ENCODE data around the gene RREB1.

RREB1 gene

GRCh38 chr6:7169296-7169721, 61.5 kb downstream of the RREB1 start:
- POLR2A ChIA-PET, result no interaction called here
- H3K4me1 ChIP-seq (ENCODE audit: control extremely low read depth in 1 of 4, control insufficient read depth in 4 of 4, insufficient read depth in 4 of 4, low read length in 3 of 4), result peaks cover 11 to 55% (median 38%) of the 10 kb centered on the region in 4 experiments
- CTCF ChIA-PET, result interaction anchor here (0.7 to 2.2 kb wide), 5 partner anchors 12 to 74 kb away, joined by 3 to 6 read pairs (median 3); no protein-coding TSS in a partner anchor

GRCh38 chr6:7170117-7170732, 62.5 kb downstream of the RREB1 start:
- H3K27ac ChIP-seq (ENCODE audit: insufficient read depth in 1 of 2, low read depth in 1 of 2, low read length in 2 of 2, poor library complexity in 1 of 2, severe bottlenecking in 2 of 2), result peak overlapping the region in 1 of 2 experiments; percentile 72
- peaks cover 7 to 46% (median 29%) of the 10 kb centered on the region in 4 experiments for H3K4me1 ChIP-seq (ENCODE audit: control extremely low read depth in 1 of 4, control insufficient read depth in 4 of 4, insufficient read depth in 4 of 4, low read length in 3 of 4)
- 89% methylated on average over 1 of the region's 6 CpGs for WGBS (ENCODE audit: insufficient coverage)
- ChIA-PET POLR2A (no interaction called here), CTCF (interaction anchor here (0.6 to 2.2 kb wide), 7 partner anchors 9 to 493 kb away, joined by 3 to 6 read pairs (median 3); no protein-coding TSS in a partner anchor)
- no peaks in the 10 kb centered on the region for H3K27me3 ChIP-seq (replicated peaks in 2 of 5; ENCODE audit: control insufficient read depth in 4 of 5, insufficient read depth in 5 of 5, low read length in 4 of 5)
- H3K36me3 ChIP-seq (ENCODE audit: control insufficient read depth in 4 of 4, insufficient read depth in 4 of 4, low read length in 3 of 4), result peaks cover 0 to 46% (median 3%) of the 10 kb centered on the region in 4 experiments
- DNase-seq, result no peak
- H3K4me3 ChIP-seq (ENCODE audit: control insufficient read depth in 1 of 7, extremely low read depth in 1 of 7, insufficient read depth in 4 of 7, low read depth in 2 of 7, low read length in 6 of 7), result no peak overlapping the region
- no peaks in the 10 kb centered on the region for H3K9me3 ChIP-seq (ENCODE audit: control extremely low read depth in 1 of 5, control insufficient read depth in 4 of 5, insufficient read depth in 2 of 5, low read depth in 1 of 5, low read length in 4 of 5)

More at GRCh38 chr6:7169296-7169721, 61.5 kb downstream of the RREB1 start:
- Histone ChIP-seq H3K36me3 (ENCODE audit: control insufficient read depth in 4 of 4, insufficient read depth in 4 of 4, low read length in 3 of 4) (peaks cover 2 to 51% (median 3%) of the 10 kb centered on the region in 4 experiments), H3K27me3 (replicated peaks in 2 of 5; ENCODE audit: control insufficient read depth in 4 of 5, insufficient read depth in 5 of 5, low read length in 4 of 5) (no peaks in the 10 kb centered on the region), H3K27ac (ENCODE audit: insufficient read depth in 1 of 2, low read depth in 1 of 2, low read length in 2 of 2, poor library complexity in 1 of 2, severe bottlenecking in 2 of 2) (peak overlapping the region in 1 of 2 experiments; percentile 72), H3K4me3 (ENCODE audit: control insufficient read depth in 1 of 7, extremely low read depth in 1 of 7, insufficient read depth in 4 of 7, low read depth in 2 of 7, low read length in 6 of 7) (peak overlapping the region in 1 of 7 experiments; percentile 12), H3K9me3 (ENCODE audit: control extremely low read depth in 1 of 5, control insufficient read depth in 4 of 5, insufficient read depth in 2 of 5, low read depth in 1 of 5, low read length in 4 of 5) (no peaks in the 10 kb centered on the region)
- 60% methylated on average over 3 of the region's 3 CpGs for WGBS (ENCODE audit: insufficient coverage)
- DNase-seq, result no peak

- Histone ChIP-seq H3K4me3 (ENCODE audit: control insufficient read depth in 1 of 7, extremely low read depth in 1 of 7, insufficient read depth in 4 of 7, low read depth in 2 of 7, low read length in 6 of 7) (no peak overlapping the region), H3K36me3 (ENCODE audit: control insufficient read depth in 4 of 4, insufficient read depth in 4 of 4, low read length in 3 of 4) (peaks cover 0 to 48% (median 3%) of the 10 kb centered on the region in 4 experiments), H3K9me3 (ENCODE audit: control extremely low read depth in 1 of 5, control insufficient read depth in 4 of 5, insufficient read depth in 2 of 5, low read depth in 1 of 5, low read length in 4 of 5) (no peaks in the 10 kb centered on the region), H3K27ac (ENCODE audit: insufficient read depth in 1 of 2, low read depth in 1 of 2, low read length in 2 of 2, poor library complexity in 1 of 2, severe bottlenecking in 2 of 2) (no peak overlapping the region), H3K27me3 (replicated peaks in 2 of 5; ENCODE audit: control insufficient read depth in 4 of 5, insufficient read depth in 5 of 5, low read length in 4 of 5) (no peaks in the 10 kb centered on the region), H3K4me1 (ENCODE audit: control extremely low read depth in 1 of 4, control insufficient read depth in 4 of 4, insufficient read depth in 4 of 4, low read length in 3 of 4) (peaks cover 7 to 37% (median 21%) of the 10 kb centered on the region in 4 experiments)
- POLR2A ChIA-PET, result no interaction called here
- CTCF ChIA-PET, result interaction anchor here (1.2 to 2.2 kb wide), 3 partner anchors 11 to 26 kb away, joined by 3 to 6 read pairs (median 4); no protein-coding TSS in a partner anchor
- WGBS (ENCODE audit: insufficient coverage), result 92% methylated on average over 10 of the region's 10 CpGs
- DNase-seq, result no peak
Observed at GRCh38 chr6:7171119-7171518, 63.4 kb downstream of the RREB1 start.

GRCh38 chr6:7171733-7172132, 64.0 kb downstream of the RREB1 start:
- WGBS (ENCODE audit: insufficient coverage), result 100% methylated on average over 5 of the region's 5 CpGs
- ChIA-PET CTCF (interaction anchor here (0.6 to 1.3 kb wide), 2 partner anchors 65 to 495 kb away, joined by 3 to 4 read pairs; no protein-coding TSS in a partner anchor), POLR2A (no interaction called here)

GRCh38 chr6:7172649-7173048, 64.9 kb downstream of the RREB1 start:
- POLR2A ChIA-PET, result interaction anchor here (0.6 kb wide), 1 partner anchor 460 kb away, joined by 3 read pairs; no protein-coding TSS in a partner anchor
- DNase-seq, result no peak
- CTCF ChIA-PET, result interaction anchor here (0.6 to 1.3 kb wide), 2 partner anchors 66 to 496 kb away, joined by 3 to 4 read pairs; no protein-coding TSS in a partner anchor
- WGBS (ENCODE audit: insufficient coverage), result 95% methylated on average over 5 of the region's 7 CpGs
- Histone ChIP-seq H3K9me3 (ENCODE audit: control extremely low read depth in 1 of 5, control insufficient read depth in 4 of 5, insufficient read depth in 2 of 5, low read depth in 1 of 5, low read length in 4 of 5) (no peaks in the 10 kb centered on the region), H3K4me3 (ENCODE audit: control insufficient read depth in 1 of 7, extremely low read depth in 1 of 7, insufficient read depth in 4 of 7, low read depth in 2 of 7, low read length in 6 of 7) (no peak overlapping the region), H3K27me3 (replicated peaks in 2 of 5; ENCODE audit: control insufficient read depth in 4 of 5, insufficient read depth in 5 of 5, low read length in 4 of 5) (no peaks in the 10 kb centered on the region), H3K36me3 (ENCODE audit: control insufficient read depth in 4 of 4, insufficient read depth in 4 of 4, low read length in 3 of 4) (peaks cover 2 to 52% (median 12%) of the 10 kb centered on the region in 4 experiments), H3K4me1 (ENCODE audit: control extremely low read depth in 1 of 4, control insufficient read depth in 4 of 4, insufficient read depth in 4 of 4, low read length in 3 of 4) (peaks cover 7 to 26% (median 17%) of the 10 kb centered on the region in 4 experiments), H3K27ac (ENCODE audit: insufficient read depth in 1 of 2, low read depth in 1 of 2, low read length in 2 of 2, poor library complexity in 1 of 2, severe bottlenecking in 2 of 2) (no peak overlapping the region)

More at GRCh38 chr6:7171733-7172132, 64.0 kb downstream of the RREB1 start:
- Histone ChIP-seq H3K36me3 (ENCODE audit: control insufficient read depth in 4 of 4, insufficient read depth in 4 of 4, low read length in 3 of 4) (peaks cover 0 to 48% (median 7%) of the 10 kb centered on the region in 4 experiments), H3K4me1 (ENCODE audit: control extremely low read depth in 1 of 4, control insufficient read depth in 4 of 4, insufficient read depth in 4 of 4, low read length in 3 of 4) (peaks cover 7 to 31% (median 19%) of the 10 kb centered on the region in 4 experiments), H3K27me3 (replicated peaks in 2 of 5; ENCODE audit: control insufficient read depth in 4 of 5, insufficient read depth in 5 of 5, low read length in 4 of 5) (no peaks in the 10 kb centered on the region), H3K9me3 (ENCODE audit: control extremely low read depth in 1 of 5, control insufficient read depth in 4 of 5, insufficient read depth in 2 of 5, low read depth in 1 of 5, low read length in 4 of 5) (no peaks in the 10 kb centered on the region), H3K27ac (ENCODE audit: insufficient read depth in 1 of 2, low read depth in 1 of 2, low read length in 2 of 2, poor library complexity in 1 of 2, severe bottlenecking in 2 of 2) (no peak overlapping the region), H3K4me3 (ENCODE audit: control insufficient read depth in 1 of 7, extremely low read depth in 1 of 7, insufficient read depth in 4 of 7, low read depth in 2 of 7, low read length in 6 of 7) (no peak overlapping the region)
- DNase-seq, result no peak

GRCh38 chr6:7173843-7174503, 66.2 kb downstream of the RREB1 start:
- Histone ChIP-seq H3K4me1 (ENCODE audit: control extremely low read depth in 1 of 4, control insufficient read depth in 4 of 4, insufficient read depth in 4 of 4, low read length in 3 of 4) (peaks cover 7 to 16% (median 11%) of the 10 kb centered on the region in 4 experiments), H3K9me3 (ENCODE audit: control extremely low read depth in 1 of 5, control insufficient read depth in 4 of 5, insufficient read depth in 2 of 5, low read depth in 1 of 5, low read length in 4 of 5) (no peaks in the 10 kb centered on the region), H3K36me3 (ENCODE audit: control insufficient read depth in 4 of 4, insufficient read depth in 4 of 4, low read length in 3 of 4) (peaks cover 2 to 62% (median 21%) of the 10 kb centered on the region in 4 experiments), H3K27me3 (replicated peaks in 2 of 5; ENCODE audit: control insufficient read depth in 4 of 5, insufficient read depth in 5 of 5, low read length in 4 of 5) (no peaks in the 10 kb centered on the region), H3K4me3 (ENCODE audit: control insufficient read depth in 1 of 7, extremely low read depth in 1 of 7, insufficient read depth in 4 of 7, low read depth in 2 of 7, low read length in 6 of 7) (no peak overlapping the region), H3K27ac (ENCODE audit: insufficient read depth in 1 of 2, low read depth in 1 of 2, low read length in 2 of 2, poor library complexity in 1 of 2, severe bottlenecking in 2 of 2) (peak overlapping the region in 1 of 2 experiments; percentile 61)
- CTCF ChIA-PET, result interaction anchor here (0.6 to 0.7 kb wide), 2 partner anchors 8 to 12 kb away, joined by 3 read pairs; no protein-coding TSS in a partner anchor
- POLR2A ChIA-PET, result interaction anchor here (0.6 kb wide), 1 partner anchor 57 kb away, joined by 5 read pairs; no protein-coding TSS in a partner anchor
- DNase-seq, result no peak
- 97% methylated on average over 5 of the region's 9 CpGs for WGBS (ENCODE audit: insufficient coverage)

All from common myeloid progenitor, CD34-positive (primary cell).